Pancreas (tissue), 10 donors: ENCODE results near the gene CSF1. TPM values are rescaled to one million over a fixed set of nuclear protein-coding genes. Genes with fewer than 3 reads are reported as not detected.
A peak's percentile ranks its signal among the peaks of the same experiment; 100 is the strongest.

Experiments
- ATAC-seq, 4 donors: fragments of 200-7000 bp; cut with Tn5 transposase; one replicate each; pipeline versions ENCODE4 v1.8.0 to v1.9.1; 2020; ENCODE audit warnings: mild to moderate bottlenecking in 4 of 4, moderate library complexity in 4 of 4
- DNase-seq, 6 donors: peaks; one replicate each; pipeline ENCODE4 v3.0.0-alpha.2; 2020
- FAIRE-seq: peaks from 2 replicates; lab custom pipeline; 2012; peaks lifted over from hg19 to GRCh38; lab: Jason Lieb, UNC
- H3K27ac ChIP-seq, 4 donors: fragments of 200-600 bp; sonication (generic); 1 replicate in 3 of 4; 2 replicates in 1 of 4; pipeline versions ENCODE4 v1.5.0 to v1.8.0; 2020
- H3K27me3 ChIP-seq, 4 donors: fragments of 200-600 bp; one replicate each; pipeline ENCODE4 v1.8.0; 2021
- H3K36me3 ChIP-seq, 3 donors: fragments of 200-600 bp; sonication (generic) in 1 of 3; one replicate each; pipeline versions ENCODE4 v1.5.0 to v1.8.0; 2020 to 2021
- H3K4me1 ChIP-seq, 3 donors: fragments of 200-600 bp; one replicate each; pipeline ENCODE4 v1.8.0; 2021
- H3K4me3 ChIP-seq, 4 donors: fragments of 200-600 bp; sonication (generic) in 2 of 4; one replicate each; pipeline versions ENCODE4 v1.5.0 to v1.8.0; 2020 to 2021
- H3K9me3 ChIP-seq, 4 donors: fragments of 200-600 bp; one replicate each; pipeline ENCODE4 v1.8.0; 2021
- WGBS, 2 donors: extraction: QIAGEN DNeasy Blood & Tissue Kit; methylation state at CpG; one replicate each; pipeline ENCODE4 v1.1.7; 2013; 5-methylcytosine and 5-hydroxymethylcytosine counted together
- intact Hi-C, 3 donors: fragments of 100-400 bp; cut with DNase I; formaldehyde crosslinking; loops; one replicate each; pipeline versions ENCODE4 v1.11.1 to v1.14.2; 2022
- polyA plus RNA-seq, 2 donors: library from polyadenylated mRNA; stranded (reverse); fragments of 200-250 nt; gene quantifications; one replicate each; pipeline ENCODE4 v1.2.3, GENCODE V29; 2013
- total RNA-seq, 6 donors: library from RNA; stranded (reverse); fragmentation: NEBNext Ultra II Directional in 4 of 6; extraction: Animal tissue kit (Norgen Biotek cat#: 25700) in 4 of 6; gene quantifications; one replicate each; pipeline versions ENCODE4 v1.2.1 to v1.2.4, GENCODE V29; 2021 to 2023
- TF ChIP-seq, protein P1 (sequence below), 4 donors: fragments of 200-600 bp; sonication (generic) in 3 of 4; IDR thresholded peaks; one replicate each; pipeline versions ENCODE4 v1.5.0 to v1.8.0; 2021; ENCODE audit warnings: antibody characterized with exemption in 4 of 4
- donor health status: healthy with polysubstance abuse.
- donor health status: DM: no; HTN: no; CAD: no; lungs with moderate emphysema.
- donor health status: DM: no; HTN: no; CAD: no.
- donor health status: control.
- donor health status: control.
- donor health status: Bipolar disorder and iron deficiency.
- donor health status: DM: yes; HTN: yes; CAD: no.
- donor health status: DM: no; HTN: no; CAD: no.
- donor health status: DM: no; HTN: no; CAD: no.
- donor health status: DM: yes; HTN: yes; CAD: no.

Gene CSF1
- total and polyA plus RNA-seq, 8 donors: 6.7 to 38.3 (median 15.6) TPM

DNA sequence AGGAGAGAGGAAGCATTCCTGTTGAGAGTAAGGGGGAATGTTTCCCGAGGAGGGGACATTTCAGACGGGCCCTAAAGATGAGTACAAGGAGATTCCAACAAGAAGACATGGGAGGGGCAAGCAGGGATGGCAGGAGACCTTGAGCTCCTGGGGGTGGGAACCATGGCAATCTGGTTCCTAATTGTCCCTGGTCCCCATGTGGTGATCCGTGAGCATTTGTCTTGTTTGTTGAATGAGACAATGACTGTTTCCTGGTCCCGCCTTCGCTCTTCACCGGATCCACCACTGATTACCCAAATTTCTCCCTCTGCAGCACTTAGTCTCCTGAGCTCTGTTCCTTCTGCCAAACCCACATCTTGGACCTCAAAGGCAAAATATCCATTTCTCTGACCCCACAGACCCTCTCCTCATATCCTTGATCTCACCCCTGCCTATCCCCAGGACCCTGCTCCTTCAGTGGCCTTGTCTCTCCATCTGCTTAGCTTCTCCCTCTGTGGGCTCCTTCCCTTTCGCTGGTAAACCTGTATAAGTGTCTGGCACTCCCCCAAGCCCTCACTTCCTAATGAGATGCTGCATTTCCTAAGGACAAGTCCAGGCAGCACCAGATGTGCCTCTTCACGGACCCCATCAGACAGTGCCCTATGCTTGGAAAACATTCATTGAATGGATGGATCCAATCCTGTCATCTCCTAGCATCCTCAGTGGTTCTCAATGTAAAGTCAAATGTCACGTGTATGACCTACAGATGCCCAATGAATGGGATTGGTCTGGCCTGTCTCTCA, 8.3 kb upstream of the CSF1 start:
- 90 to 91% methylated on average over 9 of the region's 9 CpGs for WGBS, 2 donors
- H3K4me1 ChIP-seq: peaks cover 0 to 12% (median 0%) of the 10 kb centered on the region in 3 donors
- H3K4me3 ChIP-seq: no peak overlapping the region
- no peak for FAIRE-seq
- H3K36me3 ChIP-seq: no peaks in the 10 kb centered on the region
- TF ChIP-seq, protein P1, sequence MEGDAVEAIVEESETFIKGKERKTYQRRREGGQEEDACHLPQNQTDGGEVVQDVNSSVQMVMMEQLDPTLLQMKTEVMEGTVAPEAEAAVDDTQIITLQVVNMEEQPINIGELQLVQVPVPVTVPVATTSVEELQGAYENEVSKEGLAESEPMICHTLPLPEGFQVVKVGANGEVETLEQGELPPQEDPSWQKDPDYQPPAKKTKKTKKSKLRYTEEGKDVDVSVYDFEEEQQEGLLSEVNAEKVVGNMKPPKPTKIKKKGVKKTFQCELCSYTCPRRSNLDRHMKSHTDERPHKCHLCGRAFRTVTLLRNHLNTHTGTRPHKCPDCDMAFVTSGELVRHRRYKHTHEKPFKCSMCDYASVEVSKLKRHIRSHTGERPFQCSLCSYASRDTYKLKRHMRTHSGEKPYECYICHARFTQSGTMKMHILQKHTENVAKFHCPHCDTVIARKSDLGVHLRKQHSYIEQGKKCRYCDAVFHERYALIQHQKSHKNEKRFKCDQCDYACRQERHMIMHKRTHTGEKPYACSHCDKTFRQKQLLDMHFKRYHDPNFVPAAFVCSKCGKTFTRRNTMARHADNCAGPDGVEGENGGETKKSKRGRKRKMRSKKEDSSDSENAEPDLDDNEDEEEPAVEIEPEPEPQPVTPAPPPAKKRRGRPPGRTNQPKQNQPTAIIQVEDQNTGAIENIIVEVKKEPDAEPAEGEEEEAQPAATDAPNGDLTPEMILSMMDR (IDR thresholded peaks at IDR 0.05): no peak
- H3K9me3 ChIP-seq: no peaks in the 10 kb centered on the region
- no peaks in the 10 kb centered on the region for H3K27me3 ChIP-seq
- intact Hi-C loops: no loop called here
- ATAC-seq: no peak
- H3K27ac ChIP-seq: no peak overlapping the region
- no peak for DNase-seq

DNA sequence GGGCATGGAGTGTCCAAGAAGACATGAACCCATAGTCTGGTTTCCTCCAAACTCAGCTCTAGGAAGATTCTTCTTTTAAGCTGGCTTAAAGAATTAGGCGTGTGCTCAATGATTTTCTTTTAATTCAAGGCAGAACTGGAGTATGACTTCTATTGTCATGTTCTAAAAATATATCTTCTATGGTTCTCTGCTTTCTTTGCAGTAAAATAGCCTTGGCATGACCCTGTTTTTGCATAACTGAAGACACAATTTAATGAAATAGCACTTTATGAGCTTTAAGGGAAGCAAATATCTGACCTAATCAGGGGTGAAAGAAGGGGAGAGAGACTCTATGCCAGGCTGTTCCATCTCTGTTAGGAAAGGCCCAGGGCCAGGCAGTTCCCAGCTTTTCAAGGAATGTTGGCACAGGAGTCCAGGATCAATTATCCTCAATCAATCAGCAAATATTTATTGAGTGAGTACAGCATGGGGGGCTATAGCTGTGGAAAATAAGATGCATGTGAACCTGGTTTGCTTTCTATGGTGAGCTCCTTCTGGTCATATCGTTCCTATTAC, 7.2 kb upstream of the CSF1 start:
- FAIRE-seq (no peak), ATAC-seq (no peak), DNase-seq (no peak)
- Histone ChIP-seq H3K36me3 (no peaks in the 10 kb centered on the region), H3K9me3 (no peaks in the 10 kb centered on the region), H3K4me1 (peaks cover 0 to 12% (median 0%) of the 10 kb centered on the region in 3 donors), H3K27ac (no peak overlapping the region), H3K27me3 (no peaks in the 10 kb centered on the region), H3K4me3 (no peak overlapping the region)
- 76 to 81% methylated on average over 2 of the region's 2 CpGs for WGBS, 2 donors
- intact Hi-C loops: no loop called here
- TF ChIP-seq, protein P1 (IDR thresholded peaks at IDR 0.05): no peak

- WGBS, 2 donors: 57 to 61% methylated on average over 7 of the region's 7 CpGs
- FAIRE-seq (no peak), ATAC-seq (peak; percentile 59 to 65 (median 62)), DNase-seq (peak in 2 of 6 donors; percentile 29 to 47)
- TF ChIP-seq, protein P1 (IDR thresholded peaks at IDR 0.05): no peak
- Histone ChIP-seq H3K27me3 (no peaks in the 10 kb centered on the region), H3K4me1 (peaks cover 0 to 14% (median 0%) of the 10 kb centered on the region in 3 donors), H3K4me3 (no peak overlapping the region), H3K36me3 (no peaks in the 10 kb centered on the region), H3K9me3 (no peaks in the 10 kb centered on the region), H3K27ac (peak overlapping the region in 1 of 4 donors; percentile 13)
- intact Hi-C loops: no loop called here
Measured at GRCh38 chr1:109904105-109904817, 6.4 kb upstream of the CSF1 start.

- Histone ChIP-seq H3K36me3 (no peaks in the 10 kb centered on the region), H3K9me3 (no peaks in the 10 kb centered on the region), H3K4me3 (no peak overlapping the region), H3K27me3 (no peaks in the 10 kb centered on the region), H3K4me1 (peaks cover 0 to 14% (median 0%) of the 10 kb centered on the region in 3 donors), H3K27ac (no peak overlapping the region)
- 93 to 94% methylated on average over 7 of the region's 7 CpGs for WGBS, 2 donors
- DNase-seq: no peak
- TF ChIP-seq, protein P1 (IDR thresholded peaks at IDR 0.05): no peak
- ATAC-seq: no peak
- FAIRE-seq: no peak
- intact Hi-C loops: no loop called here
Measured at GRCh38 chr1:109905491-109905890, 5.2 kb upstream of the CSF1 start.
